22Rv1 (cell line): Measurements from ENCODE around the gene DENND1B.

ENCODE experiments used
- ZFX ChIP-seq: fragments of 450-650 bp; IDR thresholded peaks from 2 replicates; pipeline ENCODE4 v1.6.1; 2017; ENCODE audit warnings: antibody characterized with exemption, borderline replicate concordance
- TF ChIP-seq, protein P1 (sequence below): fragments of 450-650 bp; IDR thresholded peaks from 2 replicates; pipeline ENCODE4 v1.5.1; 2017; ENCODE audit warnings: mild to moderate bottlenecking

DNA sequence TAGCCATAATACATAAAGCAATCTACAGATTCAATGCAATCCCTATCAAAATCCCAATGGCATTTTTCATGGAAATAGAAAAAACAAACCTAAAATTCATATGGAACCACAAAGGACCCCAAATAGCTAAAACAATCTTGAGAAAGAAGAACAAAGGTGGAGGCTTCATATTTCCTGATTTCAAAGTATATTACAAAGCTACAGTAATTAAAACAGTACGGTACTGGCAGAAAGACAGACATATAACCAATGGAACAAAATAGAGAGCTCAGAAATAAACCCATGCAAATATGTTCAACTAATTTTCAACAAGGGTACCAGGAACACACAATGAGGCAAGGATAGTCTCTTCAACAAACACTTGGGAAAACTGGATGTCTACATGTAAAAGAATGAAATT lies 87.0 kb downstream of the DENND1B start:
- TF ChIP-seq, protein P1, sequence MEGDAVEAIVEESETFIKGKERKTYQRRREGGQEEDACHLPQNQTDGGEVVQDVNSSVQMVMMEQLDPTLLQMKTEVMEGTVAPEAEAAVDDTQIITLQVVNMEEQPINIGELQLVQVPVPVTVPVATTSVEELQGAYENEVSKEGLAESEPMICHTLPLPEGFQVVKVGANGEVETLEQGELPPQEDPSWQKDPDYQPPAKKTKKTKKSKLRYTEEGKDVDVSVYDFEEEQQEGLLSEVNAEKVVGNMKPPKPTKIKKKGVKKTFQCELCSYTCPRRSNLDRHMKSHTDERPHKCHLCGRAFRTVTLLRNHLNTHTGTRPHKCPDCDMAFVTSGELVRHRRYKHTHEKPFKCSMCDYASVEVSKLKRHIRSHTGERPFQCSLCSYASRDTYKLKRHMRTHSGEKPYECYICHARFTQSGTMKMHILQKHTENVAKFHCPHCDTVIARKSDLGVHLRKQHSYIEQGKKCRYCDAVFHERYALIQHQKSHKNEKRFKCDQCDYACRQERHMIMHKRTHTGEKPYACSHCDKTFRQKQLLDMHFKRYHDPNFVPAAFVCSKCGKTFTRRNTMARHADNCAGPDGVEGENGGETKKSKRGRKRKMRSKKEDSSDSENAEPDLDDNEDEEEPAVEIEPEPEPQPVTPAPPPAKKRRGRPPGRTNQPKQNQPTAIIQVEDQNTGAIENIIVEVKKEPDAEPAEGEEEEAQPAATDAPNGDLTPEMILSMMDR: no peak
- TF ChIP-seq ZFX: no peak
